DOHH2 (cell line): ENCODE data around the gene EIF2D.
"Not testable (repeated sequence)": the region's sequence is repeated elsewhere in the genome, so short reads cannot be mapped to it uniquely, and the experiment has no call there.

Experiments used
- H3F3A ChIP-seq: fragments of 200-600 bp; sonication (generic), shearing (Covaris generic); 2 replicates; pipeline ENCODE4 v1.6.0; 2016; ENCODE audit warnings: antibody characterized with exemption, mild to moderate bottlenecking; ENCODE audit not compliant: control insufficient read depth, insufficient read depth
- H3K27ac ChIP-seq: fragments of 200-600 bp; sonication (generic); 2 replicates; pipeline ENCODE4 v1.5.1; 2014; ENCODE audit warnings: low read depth, mild to moderate bottlenecking, low read length, moderate library complexity
- H3K27me3 ChIP-seq: fragments of 200-600 bp; sonication (generic); 2 replicates; pipeline ENCODE4 v1.6.1; 2014; ENCODE audit warnings: mild to moderate bottlenecking, low read length, mixed read lengths; ENCODE audit not compliant: control insufficient read depth
- H3K36me3 ChIP-seq: fragments of 200-600 bp; sonication (generic); 2 replicates; pipeline ENCODE4 v1.6.1; 2014; ENCODE audit warnings: mild to moderate bottlenecking, low read length, moderate library complexity, mixed read lengths; ENCODE audit not compliant: control insufficient read depth
- H3K4me1 ChIP-seq: fragments of 200-600 bp; sonication (generic); 2 replicates; pipeline ENCODE4 v1.6.1; 2014; ENCODE audit warnings: mild to moderate bottlenecking, low read length, mixed read lengths; ENCODE audit not compliant: control insufficient read depth
- H3K4me2 ChIP-seq: fragments of 200-600 bp; sonication (generic); 2 replicates; pipeline ENCODE4 v1.6.0; 2014; ENCODE audit warnings: mild to moderate bottlenecking, low read length, moderate library complexity
- H3K4me3 ChIP-seq: fragments of 200-600 bp; sonication (generic); 2 replicates; pipeline ENCODE4 v1.5.1; 2014; ENCODE audit warnings: mild to moderate bottlenecking, low read length, mixed read lengths
- H3K79me2 ChIP-seq: fragments of 200-600 bp; sonication (generic); 2 replicates; pipeline ENCODE4 v1.6.1; 2014; ENCODE audit warnings: mild to moderate bottlenecking, low read length, mixed read lengths; ENCODE audit not compliant: control insufficient read depth
- H3K9me2 ChIP-seq: fragments of 200-600 bp; sonication (generic); replicated peaks from 2 replicates; pipeline ENCODE4 v1.6.1; 2014; ENCODE audit warnings: mild to moderate bottlenecking, low read length, mixed read lengths; ENCODE audit not compliant: control insufficient read depth
- H3K9me3 ChIP-seq: fragments of 200-600 bp; sonication (generic); 2 replicates; pipeline ENCODE4 v1.6.1; 2014; ENCODE audit warnings: antibody characterized with exemption, low read length, mixed read lengths; ENCODE audit not compliant: control insufficient read depth, insufficient read depth
- H4K20me1 ChIP-seq: fragments of 200-600 bp; sonication (generic); 2 replicates; pipeline ENCODE4 v1.6.0; 2014; ENCODE audit warnings: low read depth, mild to moderate bottlenecking, antibody characterized with exemption, low read length, moderate library complexity; ENCODE audit not compliant: control insufficient read depth, insufficient read depth
- CTCF ChIP-seq: fragments of 200-600 bp; sonication (generic); IDR thresholded peaks from one replicate; pipeline ENCODE4 v1.5.1; 2014; ENCODE audit warnings: antibody characterized with exemption, mild to moderate bottlenecking, low read depth, low read length; ENCODE audit not compliant: poor library complexity, severe bottlenecking
- EZH2phosphoT487 ChIP-seq: fragments of 200-600 bp; sonication (generic); IDR thresholded peaks from 2 replicates; pipeline ENCODE4 v1.6.1; 2017; ENCODE audit warnings: borderline replicate concordance, mild to moderate bottlenecking, antibody characterized with exemption, low read length, moderate library complexity, mixed read lengths

The EIF2D gene

GRCh38 chr1:206643118-206643698 lies 30.9 kb upstream of the EIF2D start:
- Histone ChIP-seq H3F3A (no peaks in the 10 kb centered on the region), H3K79me2 (peaks cover 5% of the 10 kb centered on the region), H3K4me2 (no peak overlapping the region), H3K36me3 (peaks cover 56% of the 10 kb centered on the region), H3K9me3 (no peaks in the 10 kb centered on the region), H3K27me3 (no peaks in the 10 kb centered on the region), H3K27ac (no peak overlapping the region), H3K4me1 (peaks cover 4% of the 10 kb centered on the region), H4K20me1 (no peaks in the 10 kb centered on the region), H3K4me3 (no peak overlapping the region), H3K9me2 (no peaks in the 10 kb centered on the region)
- no peak for TF ChIP-seq CTCF
- TF ChIP-seq EZH2phosphoT487: no peak

GRCh38 chr1:206642074-206642473 lies 29.8 kb upstream of the EIF2D start:
- H3K4me2 ChIP-seq, H3K9me3 ChIP-seq, H3K27ac ChIP-seq, H3F3A ChIP-seq, H3K4me3 ChIP-seq, H3K9me2 ChIP-seq, H3K27me3 ChIP-seq, H4K20me1 ChIP-seq: not testable (repeated sequence)
- H3K36me3 ChIP-seq: peaks cover 48% of the 10 kb centered on the region
- H3K79me2 ChIP-seq: peaks cover 15% of the 10 kb centered on the region
- H3K4me1 ChIP-seq: peaks cover 15% of the 10 kb centered on the region

GRCh38 chr1:206637605-206638004 lies 25.3 kb upstream of the EIF2D start:
- TF ChIP-seq CTCF (no peak), EZH2phosphoT487 (no peak)
- H3K79me2 ChIP-seq: peaks cover 32% of the 10 kb centered on the region
- peaks cover 11% of the 10 kb centered on the region for H3F3A ChIP-seq
- peaks cover under 1% of the 10 kb centered on the region; the same call in 1 of the 2 replicates for H3K27me3 ChIP-seq
- peak overlapping the region; percentile 53 for H3K27ac ChIP-seq
- H3K36me3 ChIP-seq: peaks cover 31% of the 10 kb centered on the region
- no peaks in the 10 kb centered on the region for H3K9me3 ChIP-seq
- H3K4me3 ChIP-seq: peak overlapping the region; percentile 87
- H3K9me2 ChIP-seq: no peaks in the 10 kb centered on the region
- peaks cover 33% of the 10 kb centered on the region for H3K4me1 ChIP-seq
- peak overlapping the region; percentile 71 for H3K4me2 ChIP-seq
- H4K20me1 ChIP-seq: no peaks in the 10 kb centered on the region

- no peaks in the 10 kb centered on the region for H4K20me1 ChIP-seq
- no peaks in the 10 kb centered on the region for H3K9me2 ChIP-seq
- peaks cover 31% of the 10 kb centered on the region for H3K36me3 ChIP-seq
- peaks cover 33% of the 10 kb centered on the region for H3K4me1 ChIP-seq
- peaks cover 2% of the 10 kb centered on the region; the same call in 1 of the 2 replicates for H3K27me3 ChIP-seq
- peak overlapping the region; percentile 71 for H3K4me2 ChIP-seq
- TF ChIP-seq CTCF (no peak), EZH2phosphoT487 (no peak)
- H3K4me3 ChIP-seq: peak overlapping the region; percentile 87
- peaks cover 11% of the 10 kb centered on the region for H3F3A ChIP-seq
- H3K79me2 ChIP-seq: peaks cover 32% of the 10 kb centered on the region
- peak overlapping the region; percentile 53 for H3K27ac ChIP-seq
- no peaks in the 10 kb centered on the region for H3K9me3 ChIP-seq
These were observed 24.4 kb upstream of the EIF2D start for GRCh38 chr1:206636671-206637070.
